H1 (cell line): Measurements from ENCODE around the gene ADCY3. TPM values are rescaled to one million over a fixed set of nuclear protein-coding genes. Genes with fewer than 3 reads are reported as not detected.

Source experiments
- CTCF ChIA-PET: fragments of 300-600 bp; sonication (Branson Sonifier 250); formaldehyde crosslinking; loops from one replicate; lab custom pipeline; 2021; ENCODE audit not compliant: partially characterized antibody; lab: Charles Lee
- POLR2A ChIA-PET: fragments of 300-600 bp; sonication (Branson Sonifier 250); formaldehyde crosslinking; loops from one replicate; lab custom pipeline; 2021; ENCODE audit warnings: inconsistent platforms; ENCODE audit not compliant: partially characterized antibody; lab: Charles Lee
- DNase-seq, 2 experiments: peaks; one replicate each; pipeline versions ENCODE4 v3.0.0 to v3.0.0-alpha.2; 2010 to 2022; ENCODE audit warnings: low spot score in 2 of 2, low read depth in 1 of 2, mixed read lengths in 1 of 2
- FAIRE-seq: peaks from 2 replicates; lab custom pipeline; 2011; peaks lifted over from hg19 to GRCh38; lab: Jason Lieb, UNC
- H2AFZ ChIP-seq: 2 replicates; pipeline ENCODE4 v1.8.1; 2012; ENCODE audit warnings: low read length, inconsistent platforms
- H2AK5ac ChIP-seq: 2 replicates; pipeline ENCODE4 v1.6.1; 2013; ENCODE audit warnings: low read depth, low read length
- H2BK120ac ChIP-seq: replicated peaks from 2 replicates; pipeline ENCODE3; 2013; ENCODE audit warnings: low read depth, low read length, inconsistent platforms
- H2BK12ac ChIP-seq: 2 replicates; pipeline ENCODE4 v1.6.1; 2013; ENCODE audit warnings: low read depth, low read length
- H2BK15ac ChIP-seq: 2 replicates; pipeline ENCODE4 v1.6.1; 2013; ENCODE audit warnings: low read length
- H2BK20ac ChIP-seq: 2 replicates; pipeline ENCODE4 v1.6.1; 2013; ENCODE audit warnings: low read length
- H2BK5ac ChIP-seq: 2 replicates; pipeline ENCODE4 v1.6.1; 2013; ENCODE audit warnings: low read depth, low read length
- H3K14ac ChIP-seq: 2 replicates; pipeline ENCODE4 v1.6.1; 2013; ENCODE audit warnings: inconsistent platforms; ENCODE audit not compliant: insufficient read length
- H3K18ac ChIP-seq: 2 replicates; pipeline ENCODE4 v1.6.1; 2013; ENCODE audit warnings: low read length; ENCODE audit errors: extremely low read depth
- H3K23ac ChIP-seq: 2 replicates; pipeline ENCODE4 v1.6.1; 2013; ENCODE audit warnings: inconsistent platforms; ENCODE audit not compliant: insufficient read length
- H3K23me2 ChIP-seq: 2 replicates; pipeline ENCODE4 v1.6.1; 2013; ENCODE audit warnings: low read depth, low read length
- H3K27ac ChIP-seq: 2 replicates; pipeline ENCODE4 v1.6.1; 2011; ENCODE audit warnings: low read depth, low read length, inconsistent platforms
- H3K27me3 ChIP-seq, 4 experiments: replicated peaks in 1 of 4; 1 replicate in 1 of 4; 2 replicates in 3 of 4; pipeline versions ENCODE4 v1.6.1 to v1.8.1; 2011 to 2013; ENCODE audit warnings: low read length in 3 of 4, mild to moderate bottlenecking in 3 of 4, inconsistent platforms in 2 of 4, mixed read lengths in 2 of 4, moderate library complexity in 1 of 4; ENCODE audit not compliant: control insufficient read depth in 3 of 4, insufficient read depth in 3 of 4; ENCODE audit errors: extremely low read depth in 1 of 4
- H3K36me3 ChIP-seq, 4 experiments: 2 replicates each; pipeline versions ENCODE4 v1.6.1 to v1.8.1; 2011 to 2013; ENCODE audit warnings: mild to moderate bottlenecking in 4 of 4, low read length in 3 of 4, moderate library complexity in 2 of 4, control low read depth in 1 of 4, inconsistent platforms in 1 of 4; ENCODE audit not compliant: insufficient read depth in 4 of 4, control insufficient read depth in 2 of 4
- H3K4ac ChIP-seq: replicated peaks from 2 replicates; pipeline ENCODE3; 2013; ENCODE audit warnings: low read length, low read depth, mixed read lengths, inconsistent platforms; ENCODE audit not compliant: insufficient read length
- H3K4me1 ChIP-seq, 4 experiments: replicated peaks in 1 of 4; 1 replicate in 1 of 4; 2 replicates in 3 of 4; pipeline versions ENCODE4 v1.6.1 to v1.8.1; 2011 to 2013; ENCODE audit warnings: low read length in 3 of 4, inconsistent platforms in 2 of 4, mixed read lengths in 1 of 4; ENCODE audit not compliant: insufficient read depth in 4 of 4, control insufficient read depth in 3 of 4
- H3K4me2 ChIP-seq, 2 experiments: 2 replicates each; pipeline versions ENCODE4 v1.6.1 to v1.8.1; 2011 to 2013; ENCODE audit warnings: low read depth in 2 of 2, low read length in 2 of 2, control low read depth in 1 of 2, inconsistent platforms in 1 of 2, mild to moderate bottlenecking in 1 of 2; ENCODE audit not compliant: insufficient read depth in 1 of 2
- H3K4me3 ChIP-seq, 4 experiments: fragments of 200-600, 300-600 bp in 1 of 4; sonication (generic), shearing (Covaris generic), sonication (Bioruptor Twin) in 1 of 4; 2 replicates each; pipeline versions ENCODE4 v1.5.1 to v1.8.1; 2011 to 2016; ENCODE audit warnings: low read length in 4 of 4, low read depth in 3 of 4, control low read depth in 2 of 4, inconsistent platforms in 2 of 4, mild to moderate bottlenecking in 2 of 4, mixed read lengths in 1 of 4, moderate library complexity in 1 of 4; ENCODE audit not compliant: insufficient read depth in 2 of 4; ENCODE audit errors: extremely low read depth in 1 of 4
- H3K56ac ChIP-seq: replicated peaks from 2 replicates; pipeline ENCODE3; 2013; ENCODE audit warnings: low read depth, mild to moderate bottlenecking, mixed read lengths, low read length, inconsistent platforms; ENCODE audit not compliant: insufficient read length
- H3K79me1 ChIP-seq: 2 replicates; pipeline ENCODE4 v1.6.1; 2013; ENCODE audit warnings: low read depth, low read length, control low read depth
- H3K79me2 ChIP-seq, 2 experiments: 2 replicates each; pipeline versions ENCODE4 v1.6.1 to v1.8.1; 2012 to 2013; ENCODE audit warnings: low read length in 2 of 2, mild to moderate bottlenecking in 2 of 2, inconsistent platforms in 1 of 2; ENCODE audit not compliant: insufficient read depth in 2 of 2, control insufficient read depth in 1 of 2
- H3K9ac ChIP-seq, 4 experiments: replicated peaks in 1 of 4; 1 replicate in 1 of 4; 2 replicates in 3 of 4; pipeline versions ENCODE4 v1.6.1 to v1.8.1; 2011 to 2013; ENCODE audit warnings: low read depth in 3 of 4, low read length in 3 of 4, control low read depth in 2 of 4, mild to moderate bottlenecking in 2 of 4, moderate library complexity in 2 of 4, inconsistent platforms in 1 of 4; ENCODE audit errors: extremely low read depth in 1 of 4
- H3K9me3 ChIP-seq, 2 experiments: 2 replicates each; pipeline versions ENCODE4 v1.6.1 to v1.8.1; 2012 to 2013; ENCODE audit warnings: mild to moderate bottlenecking in 2 of 2, moderate library complexity in 2 of 2, control low read depth in 1 of 2, inconsistent platforms in 1 of 2, low read depth in 1 of 2, low read length in 1 of 2, mixed read lengths in 1 of 2; ENCODE audit not compliant: insufficient read depth in 2 of 2
- H4K20me1 ChIP-seq, 2 experiments: replicated peaks in 1 of 2; 2 replicates each; pipeline versions ENCODE3 to v1.8.1; 2011 to 2013; ENCODE audit warnings: inconsistent platforms in 2 of 2, low read length in 2 of 2, mild to moderate bottlenecking in 1 of 2; ENCODE audit not compliant: insufficient read depth in 2 of 2, control insufficient read depth in 1 of 2
- H4K5ac ChIP-seq: 2 replicates; pipeline ENCODE4 v1.6.1; 2013; ENCODE audit warnings: low read length, low read depth, mixed read lengths, inconsistent platforms; ENCODE audit not compliant: insufficient read length
- H4K8ac ChIP-seq: 2 replicates; pipeline ENCODE4 v1.8.0; 2013; ENCODE audit warnings: mild to moderate bottlenecking, moderate library complexity, low read length, inconsistent platforms; ENCODE audit not compliant: insufficient read depth; ENCODE audit errors: extremely low read depth
- H4K91ac ChIP-seq: replicated peaks from 2 replicates; pipeline ENCODE3; 2013; ENCODE audit warnings: low read length, mixed read lengths, inconsistent platforms; ENCODE audit not compliant: insufficient read length
- BRCA1 ChIP-seq: IDR thresholded peaks from 2 replicates; pipeline ENCODE4 v1.6.1; 2012; ENCODE audit warnings: low read depth, low read length, improper control_type of control experiment
- CBX5 ChIP-seq: fragments of 300-800, 300-1000 bp; sonication (generic); IDR thresholded peaks from 2 replicates; pipeline ENCODE4 v1.7.1; 2016; ENCODE audit warnings: antibody characterized with exemption, low read length, low read depth
- CTCF ChIP-seq, 3 experiments: IDR thresholded peaks; 1 replicate in 2 of 3; 2 replicates in 1 of 3; pipeline versions ENCODE4 v1.5.1 to v1.6.1; 2011; ENCODE audit warnings: low read length in 3 of 3, mild to moderate bottlenecking in 3 of 3, inconsistent platforms in 2 of 3, low read depth in 1 of 3, moderate library complexity in 1 of 3; ENCODE audit not compliant: insufficient read depth in 1 of 3; ENCODE audit errors: control extremely low read depth in 1 of 3
- MAX ChIP-seq: IDR thresholded peaks from 2 replicates; pipeline ENCODE4 v1.6.1; 2012; ENCODE audit warnings: inconsistent platforms
- NRF1 ChIP-seq: IDR thresholded peaks from 2 replicates; pipeline ENCODE4 v1.6.1; 2011; ENCODE audit warnings: mild to moderate bottlenecking, low read depth, low read length, improper control_type of control experiment
- RNF2 ChIP-seq: fragments of 200-900, 300-1000 bp; sonication (generic); IDR thresholded peaks from 2 replicates; pipeline ENCODE4 v1.7.1; 2016; ENCODE audit warnings: borderline replicate concordance, low read depth, mild to moderate bottlenecking, antibody characterized with exemption, low read length; ENCODE audit not compliant: poor library complexity, severe bottlenecking; ENCODE audit errors: missing control alignments
- SIN3A ChIP-seq, 2 experiments: IDR thresholded peaks in 1 of 2; conservative IDR thresholded peaks in 1 of 2; 2 replicates each; pipeline ENCODE4 v1.6.1; 2011 to 2012; ENCODE audit warnings: low read length in 2 of 2, improper control_type of control experiment in 1 of 2, low read depth in 1 of 2, mild to moderate bottlenecking in 1 of 2
- TAF7 ChIP-seq: optimal IDR thresholded peaks from 2 replicates; pipeline ENCODE3; 2011; ENCODE audit warnings: low read depth, mild to moderate bottlenecking, inconsistent platforms, low read length, moderate library complexity, borderline replicate concordance
- TEAD4 ChIP-seq: IDR thresholded peaks from 2 replicates; pipeline ENCODE4 v1.6.1; 2012; ENCODE audit warnings: low read depth, low read length, inconsistent platforms, mixed read lengths
- ZNF274 ChIP-seq: IDR thresholded peaks from 2 replicates; pipeline ENCODE4 v1.7.0; 2012; ENCODE audit warnings: low read length, borderline replicate concordance; ENCODE audit errors: extremely low read depth
- WGBS, 2 experiments: shearing (Covaris generic) in 1 of 2; methylation state at CpG; one replicate each; pipeline versions ENCODE4 v1.1.6 to v1.1.7; 2013 to 2015; ENCODE audit warnings: low lambda C conversion rate in 2 of 2, mixed read lengths in 2 of 2, inconsistent platforms in 1 of 2, low coverage in 1 of 2, missing lambda C conversion rate in 1 of 2; ENCODE audit not compliant: insufficient replicate concordance in 2 of 2, insufficient coverage in 1 of 2, insufficient read length in 1 of 2; ENCODE audit errors: extremely low coverage in 1 of 2, missing lambda C conversion rate in 1 of 2; 5-methylcytosine and 5-hydroxymethylcytosine counted together
- polyA plus RNA-seq, 7 experiments: library from polyadenylated mRNA; depleted of rRNA in 3 of 7; stranded (reverse) in 5 of 7; unstranded in 2 of 7; fragments of >200 nt in 5 of 7; fragments of 200-250 nt in 2 of 7; gene quantifications; 1 replicate in 5 of 7; 2 replicates in 1 of 7; 4 replicates in 1 of 7; pipeline versions ENCODE4 v1.2.1 to v1.2.3, GENCODE V29; 2011 to 2013; ENCODE audit warnings: missing spikeins in 2 of 7, mixed read lengths in 2 of 7
- total RNA-seq: library from RNA; stranded (reverse); fragmentation: NEBNext Ultra II Directional; extraction: Animal tissue kit (Norgen Biotek cat#: 25700); gene quantifications from 2 replicates; pipeline ENCODE4 v1.2.1, GENCODE V29; 2021

ADCY3 gene
- total and polyA plus RNA-seq, 2 of the 8 experiments (the other 6 are each of a cell fraction or from before 2014, with no cell fraction given) = 45.1 to 52.9 TPM

- FAIRE-seq = no peak
- CTCF ChIA-PET = interaction anchor here (1.0 kb wide), 1 partner anchor 47 kb away, joined by 3 read pairs; no protein-coding TSS in a partner anchor
- TF ChIP-seq SIN3A (conservative IDR thresholded peaks at IDR 0.05 in 1 of 2, IDR thresholded peaks at IDR 0.05 in 1 of 2; ENCODE audit: low read depth in 1 of 2, low read length in 2 of 2) = no peak
- TF ChIP-seq BRCA1 = no peak
- no peak for TF ChIP-seq CBX5
- TF ChIP-seq TAF7 = no peak
- no peak for TF ChIP-seq TEAD4
- TF ChIP-seq NRF1 = no peak
- TF ChIP-seq MAX = no peak
- no peak for TF ChIP-seq ZNF274
- no peak for TF ChIP-seq RNF2
- no peak for TF ChIP-seq CTCF (IDR thresholded peaks at IDR 0.05; ENCODE audit: control extremely low read depth in 1 of 3, insufficient read depth in 1 of 3, low read depth in 1 of 3, low read length in 3 of 3)
Observed at GRCh38 chr2:24877067-24877466, 43.0 kb downstream of the ADCY3 start.

More at GRCh38 chr2:24877067-24877466, 43.0 kb downstream of the ADCY3 start:
- Histone ChIP-seq H2BK20ac (no peak overlapping the region), H3K9me3 (no peaks in the 10 kb centered on the region), H3K23me2 (no peaks in the 10 kb centered on the region), H2BK5ac (no peak overlapping the region; the same call in 1 of the 2 replicates), H4K5ac (no peak overlapping the region), H3K36me3 (no peaks in the 10 kb centered on the region), H4K8ac (peak overlapping the region; percentile 14; the same call in 1 of the 2 replicates), H3K56ac (no peak overlapping the region), H3K18ac (no peak overlapping the region), H3K4ac (no peak overlapping the region), H2AK5ac (no peak overlapping the region), H3K4me2 (no peak overlapping the region), H3K79me2 (no peaks in the 10 kb centered on the region), H3K23ac (no peak overlapping the region), H2BK15ac (no peak overlapping the region), H4K20me1 (no peaks in the 10 kb centered on the region), H3K9ac (no peak overlapping the region), H3K27ac (no peak overlapping the region), H2BK12ac (0 out of 2 replicates have a peak overlapping the region, but pooled peaks have one; percentile 27), H3K14ac (no peak overlapping the region), H3K27me3 (no peaks in the 10 kb centered on the region), H2BK120ac (no peak overlapping the region), H3K4me3 (no peak overlapping the region), H4K91ac (no peak overlapping the region), H2AFZ (no peak overlapping the region), H3K79me1 (no peaks in the 10 kb centered on the region; the same call in none of the 2 replicates), H3K4me1 (peaks cover 0 to 5% (median under 1%) of the 10 kb centered on the region in 4 experiments; a peak in 2 of 7 replicates)
- DNase-seq = no peak
- POLR2A ChIA-PET = no interaction called here
- 92% methylated on average over 6 of the region's 6 CpGs; no CpG with 5 or more reads in 1 of the 2 experiments for WGBS, 2 experiments
